KOPT-K1 (cell line): Measurements from ENCODE around the gene RPIA.

Experiments used
- H3K27ac ChIP-seq: fragments of 200-600 bp; sonication (generic); 2 replicates; pipeline ENCODE4 v1.5.1; 2016; ENCODE audit warnings: antibody characterized with exemption, mild to moderate bottlenecking, low read depth, low read length; ENCODE audit not compliant: poor library complexity, severe bottlenecking
- H3K36me3 ChIP-seq: fragments of 200-600 bp; sonication (generic); 2 replicates; pipeline ENCODE4 v1.5.1; 2017; ENCODE audit warnings: antibody characterized with exemption, mild to moderate bottlenecking, low read length, moderate library complexity; ENCODE audit not compliant: insufficient read depth
- H3K9me3 ChIP-seq: fragments of 200-600 bp; sonication (generic); 2 replicates; pipeline ENCODE4 v1.5.1; 2017; ENCODE audit warnings: antibody characterized with exemption, low read length, mild to moderate bottlenecking; ENCODE audit not compliant: insufficient read depth, poor library complexity, severe bottlenecking

Gene RPIA

DNA sequence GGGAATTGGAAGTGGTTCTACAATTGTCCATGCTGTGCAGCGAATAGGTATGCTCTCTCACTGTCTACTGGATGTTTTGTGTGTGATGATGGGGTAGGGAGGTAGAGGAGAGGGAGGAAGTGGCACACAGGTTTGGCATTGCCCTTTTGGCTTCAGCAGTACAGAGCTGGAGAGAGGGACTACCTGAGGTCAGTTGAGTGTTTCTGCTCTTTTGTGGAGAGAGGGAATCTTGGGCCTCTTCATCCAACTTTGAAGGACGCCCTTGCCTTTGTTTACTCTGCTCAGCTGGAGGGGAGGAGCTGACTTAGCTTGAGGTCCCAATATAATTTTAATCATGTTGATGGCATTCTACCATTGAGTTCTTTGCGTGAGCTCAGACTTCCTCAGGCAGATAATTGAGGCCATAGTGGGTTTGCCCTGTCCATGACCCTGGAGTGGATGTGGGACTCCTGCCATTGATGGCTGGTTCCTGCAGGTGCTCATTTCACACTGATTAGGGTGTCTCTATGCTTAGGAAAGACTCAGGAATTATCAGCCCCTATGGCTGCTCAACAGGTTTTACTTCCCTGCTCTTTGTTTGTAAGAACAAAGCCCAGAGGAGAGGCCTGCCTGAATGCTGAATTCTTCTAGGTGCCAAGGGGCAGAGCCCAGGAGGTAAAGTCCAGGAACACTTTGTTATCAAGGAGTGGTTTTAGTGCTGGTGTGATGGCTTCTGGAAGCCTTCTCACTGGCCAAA lies 7.2 kb downstream of the RPIA start:
- H3K9me3 ChIP-seq: peaks cover 16% of the 10 kb centered on the region
- no peak overlapping the region for H3K27ac ChIP-seq
- H3K36me3 ChIP-seq: peaks cover 51% of the 10 kb centered on the region

DNA sequence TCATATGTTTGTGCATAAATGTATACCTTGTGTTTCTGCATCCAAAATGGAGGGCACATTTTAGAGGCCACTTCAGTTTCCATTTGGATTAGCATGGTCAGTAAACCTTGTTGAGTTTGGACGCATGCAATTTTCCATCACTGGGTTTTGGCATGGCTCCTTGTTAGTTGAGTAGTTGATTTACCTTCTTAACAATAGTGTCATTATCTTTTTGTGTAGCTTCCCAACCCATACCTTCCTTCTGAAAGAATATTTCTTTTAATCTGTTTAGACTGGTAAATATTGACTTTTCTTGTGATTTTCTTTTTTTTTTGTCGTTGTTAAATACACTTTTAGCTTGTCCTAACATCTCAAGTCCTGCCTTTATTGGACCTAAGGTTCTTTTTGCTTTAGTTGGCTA lies 15.5 kb downstream of the RPIA start:
- peaks cover 39% of the 10 kb centered on the region for H3K9me3 ChIP-seq
- no peak overlapping the region for H3K27ac ChIP-seq
- H3K36me3 ChIP-seq: peaks cover 34% of the 10 kb centered on the region

- peaks cover 26% of the 10 kb centered on the region for H3K36me3 ChIP-seq
Measured at GRCh38 chr2:88709181-88709631, 17.7 kb downstream of the RPIA start.

GRCh38 chr2:88711289-88711688 lies 19.8 kb downstream of the RPIA start:
- Histone ChIP-seq H3K27ac (no peak overlapping the region), H3K36me3 (peaks cover 29% of the 10 kb centered on the region; the same call in 1 of the 2 replicates), H3K9me3 (peaks cover 30% of the 10 kb centered on the region)

More at GRCh38 chr2:88709181-88709631, 17.7 kb downstream of the RPIA start:
- H3K9me3 ChIP-seq: peaks cover 27% of the 10 kb centered on the region
- H3K27ac ChIP-seq: no peak overlapping the region

DNA sequence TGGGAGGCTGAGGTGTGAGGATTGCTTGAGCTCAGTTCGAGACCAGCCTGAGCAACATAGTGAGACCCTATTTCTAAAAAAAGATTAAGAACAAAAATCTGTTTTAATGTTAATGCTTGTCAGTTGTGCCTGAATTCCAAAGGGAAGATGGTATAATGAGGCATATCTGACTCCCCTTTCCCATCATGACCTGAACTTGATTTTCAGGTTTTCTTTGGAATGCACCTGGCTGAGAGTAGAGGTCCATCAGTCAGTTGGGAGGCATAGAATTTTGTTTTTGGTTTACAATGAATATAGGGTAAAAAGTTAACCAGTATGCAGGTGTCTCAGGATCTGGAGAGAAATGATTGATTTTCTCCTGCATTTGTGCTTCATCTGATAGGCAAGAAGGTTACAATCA lies 20.4 kb downstream of the RPIA start:
- Histone ChIP-seq H3K9me3 (peaks cover 36% of the 10 kb centered on the region), H3K36me3 (peaks cover 35% of the 10 kb centered on the region; the same call in 1 of the 2 replicates)

DNA sequence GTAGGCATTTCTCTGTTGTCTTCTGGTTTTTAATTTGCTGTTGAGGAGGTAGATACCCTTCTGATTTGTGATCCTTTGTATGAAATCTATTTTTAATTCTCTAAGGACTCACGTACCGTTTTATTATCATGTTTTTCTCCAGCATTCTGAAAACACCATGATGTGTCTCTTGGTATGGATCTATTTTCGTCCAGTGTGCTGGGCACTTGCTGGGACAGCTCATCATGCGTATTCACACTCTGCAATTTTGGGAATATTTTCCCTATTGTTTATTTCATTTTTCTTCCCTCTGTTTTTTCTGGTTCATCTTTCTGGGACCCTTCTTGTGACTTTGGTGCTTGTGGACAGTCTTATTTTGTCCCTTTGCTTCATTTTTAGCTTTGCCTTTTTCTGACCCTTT lies 21.9 kb downstream of the RPIA start:
- peaks cover 51% of the 10 kb centered on the region for H3K9me3 ChIP-seq
- no peak overlapping the region for H3K27ac ChIP-seq
- peaks cover 43% of the 10 kb centered on the region; the same call in 1 of the 2 replicates for H3K36me3 ChIP-seq

More for the DNA sequence above, 20.4 kb downstream of the RPIA start:
- no peak overlapping the region for H3K27ac ChIP-seq

DNA sequence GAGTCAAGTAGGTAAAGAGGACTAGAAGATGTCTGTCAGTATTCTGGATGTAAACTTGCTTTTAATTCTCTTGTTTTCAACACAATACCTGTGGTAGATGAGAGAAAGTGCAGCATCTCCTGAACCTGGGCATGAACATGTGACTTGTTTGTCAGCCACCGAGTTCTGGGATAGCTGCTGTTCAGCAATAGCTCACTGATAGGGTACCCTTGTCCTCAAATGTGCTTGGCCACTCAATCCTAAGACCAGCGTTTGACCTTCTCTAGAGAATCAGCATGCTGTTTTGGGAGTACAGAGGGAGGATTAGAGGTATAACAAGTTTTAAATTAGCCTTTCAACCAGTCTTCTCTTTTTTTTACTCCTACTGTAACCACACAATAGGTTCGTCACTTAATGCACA lies 23.2 kb downstream of the RPIA start:
- H3K9me3 ChIP-seq: peaks cover 61% of the 10 kb centered on the region

DNA sequence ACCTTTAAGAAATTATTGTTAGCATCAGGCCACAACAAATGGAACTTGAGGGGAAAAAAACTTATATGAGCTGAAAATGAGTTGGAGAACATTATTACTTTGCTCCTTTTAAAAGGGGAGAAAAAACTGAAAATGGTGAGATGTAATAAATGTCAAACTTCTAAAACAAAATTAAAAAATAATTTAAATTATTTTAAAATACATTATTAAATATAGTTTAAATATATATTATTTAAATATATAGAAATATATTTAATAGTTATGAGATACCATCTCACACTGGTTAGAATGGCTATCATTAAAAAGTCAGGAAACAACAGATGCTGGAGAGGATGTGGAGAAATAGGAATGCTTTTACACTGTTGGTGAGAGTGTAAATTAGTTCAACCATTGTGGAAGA lies 28.9 kb downstream of the RPIA start:
- H3K27ac ChIP-seq: no peak overlapping the region
- peaks cover 46% of the 10 kb centered on the region for H3K9me3 ChIP-seq
- peaks cover 28% of the 10 kb centered on the region; the same call in 1 of the 2 replicates for H3K36me3 ChIP-seq

More for the DNA sequence above, 23.2 kb downstream of the RPIA start:
- Histone ChIP-seq H3K36me3 (peaks cover 47% of the 10 kb centered on the region; the same call in 1 of the 2 replicates), H3K27ac (no peak overlapping the region)

GRCh38 chr2:88721268-88721667 lies 29.8 kb downstream of the RPIA start:
- no peak overlapping the region for H3K27ac ChIP-seq
- peaks cover 37% of the 10 kb centered on the region for H3K9me3 ChIP-seq
- peaks cover 29% of the 10 kb centered on the region; the same call in 1 of the 2 replicates for H3K36me3 ChIP-seq

DNA sequence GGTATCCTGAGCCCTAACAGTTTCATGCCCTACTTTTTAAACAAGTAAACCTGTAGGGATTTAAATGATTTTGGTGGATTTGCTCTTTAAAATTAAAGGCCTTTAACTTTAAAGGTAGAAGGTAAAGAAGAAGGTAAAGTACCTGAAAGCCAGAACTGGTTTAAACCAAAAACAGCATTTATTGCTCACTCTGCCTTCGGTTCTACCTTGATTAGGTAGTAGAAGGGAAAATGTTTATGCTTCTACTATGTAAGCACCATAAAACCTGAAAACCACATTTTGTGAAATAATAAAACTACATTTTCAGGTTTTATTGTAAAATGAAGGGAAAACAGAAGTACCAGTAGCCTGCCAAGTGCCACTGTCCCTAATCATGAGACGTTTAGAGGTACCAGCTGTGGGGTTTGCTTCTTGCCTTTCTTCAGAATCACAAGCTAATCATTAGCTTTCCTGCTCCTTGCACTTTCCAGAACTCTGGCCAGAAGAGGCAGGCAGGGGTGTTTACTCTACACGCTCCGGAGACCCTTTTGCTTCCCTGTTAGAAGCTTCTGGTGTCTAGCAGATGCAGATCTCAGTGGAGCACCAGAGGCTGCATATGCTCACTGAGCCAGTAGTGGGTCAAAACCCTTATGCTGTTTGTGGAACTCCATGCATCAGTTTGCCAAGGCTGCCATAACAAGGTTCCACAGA lies 33.3 kb downstream of the RPIA start:
- Histone ChIP-seq H3K27ac (no peak overlapping the region), H3K9me3 (peaks cover 28% of the 10 kb centered on the region), H3K36me3 (peaks cover 25% of the 10 kb centered on the region)

DNA sequence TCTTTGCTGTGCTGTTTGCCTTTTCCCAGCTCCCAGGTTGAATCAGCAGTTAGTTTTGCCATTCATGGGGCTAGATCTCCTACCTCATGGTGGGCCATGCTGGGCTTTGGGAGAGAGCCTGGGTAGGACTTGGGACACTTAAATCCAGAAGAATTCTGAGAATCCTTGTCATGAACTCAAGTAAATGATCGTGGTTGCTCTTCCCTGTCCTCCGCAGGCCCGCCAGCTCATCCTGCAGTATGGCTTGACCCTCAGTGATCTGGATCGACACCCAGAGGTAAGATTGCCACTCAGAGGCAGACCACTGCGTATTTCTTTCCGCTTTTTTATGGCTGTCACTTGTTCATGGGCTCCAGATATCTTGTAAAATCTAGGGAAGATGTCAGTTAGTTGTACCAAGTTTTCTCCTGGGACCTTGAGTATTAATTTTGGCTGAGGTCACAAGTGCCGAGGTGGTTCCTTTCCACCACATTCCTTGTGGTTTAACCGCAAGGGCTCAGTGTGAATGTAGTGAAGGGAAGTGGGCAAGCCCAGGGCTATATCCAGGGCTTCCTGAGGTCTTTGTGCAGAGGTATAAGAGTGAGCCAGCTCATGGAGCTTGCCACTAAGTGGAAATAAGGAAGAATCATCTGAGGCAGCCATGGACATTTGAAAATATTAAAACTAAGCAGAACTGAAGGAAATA lies 37.7 kb downstream of the RPIA start:
- Histone ChIP-seq H3K36me3 (peaks cover 32% of the 10 kb centered on the region), H3K27ac (no peak overlapping the region), H3K9me3 (peaks cover 23% of the 10 kb centered on the region)

DNA sequence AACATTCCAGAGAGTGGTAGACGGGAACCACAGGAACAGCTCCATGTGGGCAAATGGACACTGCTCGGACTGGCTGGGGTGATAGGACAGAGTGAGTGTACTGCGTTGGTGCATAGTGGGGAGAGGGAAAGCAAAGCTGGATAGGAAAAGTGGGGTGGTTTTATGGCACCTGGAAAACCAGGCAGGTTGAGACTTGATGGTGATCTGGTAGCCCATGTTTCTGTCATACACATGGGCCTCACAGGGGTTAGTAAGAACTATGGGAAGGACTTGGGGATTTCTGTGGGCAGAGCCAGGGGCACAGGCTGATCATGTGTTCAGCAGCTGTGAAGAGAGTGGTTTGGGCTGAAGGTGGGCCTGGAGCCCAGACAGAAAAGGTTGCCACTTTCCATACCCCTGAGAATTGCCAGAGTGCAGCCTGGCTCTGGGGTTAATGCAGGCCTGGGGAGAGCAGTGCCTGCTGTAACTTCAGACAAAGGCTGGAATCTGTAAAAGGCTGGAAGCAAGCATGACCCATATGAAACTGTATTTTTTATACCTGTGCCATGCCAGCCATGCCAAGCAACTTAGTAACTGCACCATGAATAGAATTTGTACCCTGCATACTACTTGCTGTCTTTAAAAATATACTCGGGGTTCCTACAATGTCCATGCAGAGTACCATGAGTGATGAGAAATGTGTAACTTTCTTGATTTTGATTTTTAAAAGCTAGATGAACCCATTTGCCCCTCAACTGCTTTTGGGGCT lies 41.9 kb downstream of the RPIA start:
- Histone ChIP-seq H3K9me3 (peaks cover 13% of the 10 kb centered on the region), H3K27ac (no peak overlapping the region), H3K36me3 (peaks cover 57% of the 10 kb centered on the region)

DNA sequence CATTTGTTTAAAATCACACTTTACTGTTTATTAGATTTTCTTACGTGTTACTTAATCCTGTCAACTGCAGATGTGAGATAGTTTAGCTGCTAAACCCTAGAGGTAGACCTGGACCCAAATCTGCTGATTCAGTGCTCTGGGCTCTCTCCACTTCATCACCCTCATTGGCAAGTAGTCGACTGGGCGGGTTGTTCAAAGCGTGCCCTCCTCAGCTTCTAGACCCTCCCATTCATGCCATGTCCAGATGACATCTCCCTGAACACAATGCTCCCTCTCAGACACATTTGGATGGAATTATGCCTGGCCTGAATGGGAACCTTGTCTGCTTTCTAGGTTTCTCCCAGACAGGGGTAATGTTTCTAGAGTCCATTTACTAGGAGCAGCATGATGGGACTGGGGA lies 43.7 kb downstream of the RPIA start:
- H3K9me3 ChIP-seq: no peaks in the 10 kb centered on the region
- H3K27ac ChIP-seq: no peak overlapping the region
- H3K36me3 ChIP-seq: peaks cover 54% of the 10 kb centered on the region

DNA sequence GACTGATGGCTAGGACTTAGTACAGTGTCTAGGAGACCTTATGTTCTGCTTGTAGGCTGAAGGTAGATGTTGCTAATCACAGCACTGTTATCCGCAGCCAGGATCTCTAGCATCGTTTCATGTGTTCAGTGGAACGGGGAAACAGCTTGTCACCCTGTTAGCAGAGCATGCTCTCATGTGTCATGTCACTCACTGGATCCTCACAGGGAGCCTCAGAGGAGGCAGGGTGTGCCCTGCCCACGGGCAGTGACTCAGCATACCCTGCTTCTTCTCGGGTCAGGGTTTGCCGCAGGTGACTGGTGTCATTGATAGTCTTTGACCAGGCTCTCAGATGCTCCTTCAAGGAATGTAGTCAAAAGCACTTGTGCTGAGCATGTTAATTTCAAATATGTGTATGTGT lies 44.4 kb downstream of the RPIA start:
- H3K27ac ChIP-seq: no peak overlapping the region
- peaks cover 61% of the 10 kb centered on the region for H3K36me3 ChIP-seq
- no peaks in the 10 kb centered on the region for H3K9me3 ChIP-seq
